HG03175 (cell line): ENCODE measurements around the gene APOBR.
"Not testable (repeated sequence)": the region's sequence is repeated elsewhere in the genome, so short reads cannot be mapped to it uniquely, and the experiment has no call there.

Source experiments
- ATAC-seq: cut with Tn5 transposase; IDR thresholded peaks from one replicate; pipeline ENCODE4 v1.9.1; 2021; ENCODE audit warnings: mild to moderate bottlenecking, moderate library complexity; ENCODE audit not compliant: unreplicated experiment

APOBR gene

GRCh38 chr16:28494121-28494851, at the start of gene APOBR:
Gene APOBR, plus strand, starts transcription at chr16:28494643. Its CDS starts 39 bp downstream, at chr16:28494682.
- ATAC-seq, result peak; percentile 39

- not testable (repeated sequence) for ATAC-seq
Observed at GRCh38 chr16:28446388-28446787, 48.1 kb upstream of the APOBR start.

DNA sequence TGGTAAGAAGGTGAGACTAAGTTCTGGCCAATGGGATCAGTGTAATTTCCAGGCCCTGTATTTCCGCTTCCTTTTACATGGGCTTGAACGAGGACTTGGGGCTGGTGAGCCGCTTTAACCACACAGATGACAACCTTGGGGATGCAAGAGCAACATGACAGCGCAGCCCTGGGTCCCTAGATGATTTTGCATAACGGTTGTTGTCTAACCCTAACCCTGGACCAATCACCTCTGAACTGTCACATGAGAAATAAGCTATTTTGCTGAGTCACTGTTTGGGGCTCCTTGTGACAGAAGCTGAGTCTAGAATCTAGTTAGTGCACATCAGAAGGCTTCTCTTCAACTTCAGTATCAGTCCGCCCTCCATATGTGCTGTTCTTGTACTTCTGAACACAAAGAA, 47.4 kb upstream of the APOBR start:
- not testable (repeated sequence) for ATAC-seq

DNA sequence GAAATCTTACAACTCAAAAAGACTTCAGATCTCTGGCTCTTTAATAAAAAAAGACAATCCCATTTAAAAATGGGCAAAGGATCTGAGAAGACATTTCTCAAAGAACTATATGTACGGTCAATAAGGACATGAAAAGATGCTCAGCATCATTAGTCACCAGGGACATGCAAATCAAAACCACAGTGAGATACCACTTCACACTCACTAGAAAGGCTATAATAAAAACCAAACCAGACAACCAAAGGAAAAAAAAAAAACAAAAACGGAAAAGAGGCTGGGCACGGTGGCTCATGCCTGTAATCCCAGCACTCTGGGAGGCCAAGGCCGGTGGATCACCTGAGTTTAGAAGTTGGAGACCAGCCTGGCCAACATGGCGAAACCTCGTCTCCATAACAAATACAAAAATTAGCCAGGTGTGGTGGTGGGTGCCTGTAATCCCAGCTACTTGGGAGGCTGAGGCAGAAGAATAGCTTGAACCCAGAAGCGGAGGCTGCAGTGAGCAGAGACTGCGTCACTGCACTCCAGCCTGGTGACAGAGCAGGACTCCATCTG, 20.7 kb upstream of the APOBR start:
- ATAC-seq, result no peak

DNA sequence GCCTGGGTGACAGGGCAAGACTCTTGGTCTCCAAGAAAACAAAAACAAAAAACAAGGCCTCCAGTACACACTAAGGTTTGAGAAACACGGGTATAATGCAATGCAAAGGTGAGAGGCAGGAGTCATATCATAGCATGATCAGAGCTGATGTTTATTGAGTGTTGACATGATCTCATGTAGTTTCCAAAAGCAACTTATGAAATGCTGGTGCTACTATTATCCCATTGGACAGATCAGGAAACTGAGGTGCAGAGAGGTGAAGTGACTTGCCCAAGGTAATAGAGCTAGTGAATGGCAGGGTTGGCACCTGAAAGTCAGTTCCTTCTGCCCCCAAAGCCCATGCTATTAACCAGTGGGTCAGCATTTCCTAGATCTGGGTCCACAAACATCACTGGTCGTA, 19.2 kb upstream of the APOBR start:
- ATAC-seq, result no peak

- ATAC-seq, result no peak
Observed at GRCh38 chr16:28477311-28477920, 17.0 kb upstream of the APOBR start.

GRCh38 chr16:28478506-28479180, 15.8 kb upstream of the APOBR start:
- no peak for ATAC-seq

- no peak for ATAC-seq
Observed at GRCh38 chr16:28482026-28482425, 12.4 kb upstream of the APOBR start.

- ATAC-seq, result not testable (repeated sequence)
Observed at GRCh38 chr16:28483361-28483760, 11.1 kb upstream of the APOBR start.

DNA sequence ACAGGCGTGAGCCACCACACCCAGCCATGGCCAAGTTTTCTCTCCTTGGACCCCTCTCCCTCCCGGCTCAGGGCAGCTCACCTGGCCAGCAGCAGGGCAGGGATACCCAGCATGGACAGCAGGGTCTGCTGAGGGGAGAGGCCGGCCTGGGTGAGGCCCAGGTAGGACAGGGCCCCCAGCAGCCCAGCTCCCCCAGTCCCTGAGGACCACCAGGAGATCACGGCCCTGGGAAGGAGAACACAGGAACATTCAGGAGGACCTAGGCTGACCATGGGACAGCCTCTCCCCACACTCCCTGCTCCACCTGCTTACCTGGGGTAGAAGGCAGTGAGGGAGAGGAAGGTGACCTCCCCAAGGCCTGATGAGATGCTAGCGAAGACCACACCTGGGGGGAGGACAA, 8.2 kb upstream of the APOBR start:
- no peak for ATAC-seq

GRCh38 chr16:28491230-28491969, 3.0 kb upstream of the APOBR start:
- ATAC-seq, result no peak

- peak; percentile 79 for ATAC-seq
Observed at GRCh38 chr16:28491970-28492474, 2.4 kb upstream of the APOBR start, which contains the start of gene CLN3. Gene CLN3, minus strand, starts transcription at chr16:28492074. Its CDS starts 315 bp downstream, at chr16:28491759.

- no peak for ATAC-seq
Observed at GRCh38 chr16:28492511-28492910, 1.9 kb upstream of the APOBR start.

- ATAC-seq, result no peak
Observed at GRCh38 chr16:28495098-28495793, 803 bp downstream of the APOBR start.

DNA sequence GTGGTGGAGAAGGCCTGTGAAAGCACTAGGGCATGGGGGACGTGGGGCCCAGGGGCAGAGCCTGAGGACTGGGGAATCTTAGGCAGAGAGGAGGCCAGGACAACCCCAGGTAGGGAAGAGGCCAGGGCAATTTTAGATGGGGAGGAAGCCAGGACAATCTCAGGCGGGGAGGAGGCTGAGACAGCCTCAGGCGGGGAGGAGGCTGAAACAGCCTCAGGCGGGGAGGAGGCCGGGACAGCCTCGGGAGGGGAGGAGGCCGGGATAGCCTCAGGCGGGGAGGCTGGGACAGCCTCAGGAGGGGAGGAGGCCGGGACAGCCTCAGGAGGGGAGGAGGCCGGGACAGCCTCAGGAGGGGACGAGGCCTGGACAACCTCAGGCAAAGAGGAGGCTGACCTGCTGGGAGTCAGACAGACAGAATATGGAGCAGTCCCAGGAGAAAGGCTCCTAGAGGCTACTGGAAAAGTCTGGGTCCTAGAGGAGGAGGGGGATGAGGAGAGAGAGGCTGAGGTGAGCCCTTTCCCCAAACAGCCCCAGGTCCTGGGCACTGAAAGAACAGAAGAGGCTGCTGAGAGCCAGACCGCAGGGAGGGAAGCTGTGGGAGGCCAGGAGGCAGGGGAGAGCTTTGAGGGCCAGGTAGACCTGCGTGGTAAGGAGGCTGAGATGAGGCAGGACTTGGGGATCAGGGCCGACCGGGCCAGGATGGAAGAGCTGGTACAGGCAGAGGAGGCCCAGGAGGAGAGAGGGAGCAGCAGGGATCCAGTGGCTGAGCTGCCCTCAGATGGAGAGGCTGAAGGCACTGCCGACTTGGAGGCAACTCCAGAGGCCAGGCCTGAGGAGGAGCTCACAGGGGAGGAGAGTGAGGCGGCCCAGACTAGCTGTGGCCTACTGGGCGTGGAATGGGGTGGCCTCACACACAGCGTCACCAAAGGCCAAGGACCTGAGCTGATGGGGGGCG, 1.6 kb downstream of the APOBR start:
- ATAC-seq, result no peak

GRCh38 chr16:28496844-28497243, 2.4 kb downstream of the APOBR start:
- no peak for ATAC-seq

- ATAC-seq, result no peak
Observed at GRCh38 chr16:28497386-28497785, 2.9 kb downstream of the APOBR start.

GRCh38 chr16:28497861-28498599, 3.6 kb downstream of the APOBR start:
- no peak for ATAC-seq
